EH (cell line): Measurements from ENCODE around the gene ENOX2.
"Not testable (repeated sequence)": the region's sequence is repeated elsewhere in the genome, so short reads cannot be mapped to it uniquely, and the experiment has no call there.

Experiments
- DNase-seq: peaks from one replicate; pipeline ENCODE4 v3.0.0-alpha.2; 2015; ENCODE audit warnings: low read depth

The ENOX2 gene

DNA sequence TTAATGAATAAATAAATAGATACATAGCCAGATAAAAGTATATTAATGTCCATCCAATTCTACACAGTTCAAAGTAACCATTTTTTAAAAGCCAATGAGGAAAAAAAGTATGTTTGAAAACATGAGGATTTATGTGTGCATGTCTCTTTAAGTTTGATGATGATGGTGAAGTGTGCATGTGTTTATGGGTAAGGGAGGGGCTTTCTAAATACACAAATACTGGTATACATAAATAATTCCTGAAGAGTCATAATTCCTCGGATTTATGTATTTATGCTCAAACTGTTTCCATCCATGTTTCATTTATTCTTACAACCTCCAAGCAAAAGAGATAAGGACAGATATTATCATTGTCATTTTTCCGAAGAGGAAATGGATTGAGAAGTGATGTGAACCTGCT, 75.4 kb downstream of the ENOX2 start:
- DNase-seq: no peak

DNA sequence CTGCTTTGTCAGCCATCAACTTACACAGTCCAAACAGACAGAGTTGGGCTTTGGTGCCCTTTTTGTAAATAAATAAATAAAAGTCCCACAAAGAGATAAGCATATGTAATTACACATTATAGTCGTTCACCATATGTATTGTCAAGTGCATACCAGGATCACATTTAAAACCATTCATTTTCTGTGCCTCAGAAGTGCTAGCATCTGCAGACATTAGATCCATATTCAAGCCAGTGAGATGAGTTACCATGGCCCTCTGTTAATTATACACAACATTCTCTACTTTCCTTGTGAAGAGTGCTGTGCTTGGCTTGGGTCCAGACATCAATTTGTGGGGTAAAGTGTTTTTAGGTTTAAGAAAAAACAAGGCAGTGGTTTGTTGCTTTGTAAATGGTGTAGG, 76.8 kb downstream of the ENOX2 start:
- no peak for DNase-seq

DNA sequence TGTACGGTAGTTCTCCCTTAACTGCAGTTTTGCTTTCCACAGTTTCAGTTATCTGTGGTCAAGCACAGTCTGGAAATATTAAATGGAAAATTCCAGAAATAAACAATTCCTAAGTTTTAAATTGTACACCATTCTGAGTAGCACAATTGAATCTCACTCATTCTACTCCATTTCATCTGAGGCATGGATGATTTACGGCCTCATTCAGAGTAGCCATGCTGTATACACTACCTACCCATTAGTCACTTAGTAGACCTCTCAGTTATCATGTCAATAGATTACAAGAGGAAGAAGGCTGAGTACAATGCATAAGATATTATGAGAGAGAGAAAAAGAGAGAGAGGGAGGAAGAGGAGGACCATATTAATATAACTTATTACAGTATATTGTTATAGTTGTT, 77.5 kb downstream of the ENOX2 start:
- no peak for DNase-seq

DNA sequence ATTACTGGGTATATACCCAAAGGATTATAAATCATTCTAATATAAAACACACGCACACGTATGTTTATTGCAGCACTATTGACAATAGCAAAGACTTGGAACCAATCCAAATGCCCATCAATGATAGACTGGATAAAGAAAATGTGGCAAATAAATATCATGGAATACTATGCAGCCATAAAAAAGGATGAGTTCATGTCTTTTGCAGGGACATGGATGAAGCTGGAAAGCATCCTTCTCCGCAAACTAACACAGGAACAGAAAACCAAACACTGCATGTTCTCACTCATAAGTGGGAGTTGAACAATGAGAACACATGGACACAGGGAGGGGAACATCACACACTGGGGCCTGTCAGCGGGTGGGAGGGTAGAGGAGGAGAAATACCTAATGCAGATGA, 83.6 kb downstream of the ENOX2 start:
- not testable (repeated sequence) for DNase-seq

DNA sequence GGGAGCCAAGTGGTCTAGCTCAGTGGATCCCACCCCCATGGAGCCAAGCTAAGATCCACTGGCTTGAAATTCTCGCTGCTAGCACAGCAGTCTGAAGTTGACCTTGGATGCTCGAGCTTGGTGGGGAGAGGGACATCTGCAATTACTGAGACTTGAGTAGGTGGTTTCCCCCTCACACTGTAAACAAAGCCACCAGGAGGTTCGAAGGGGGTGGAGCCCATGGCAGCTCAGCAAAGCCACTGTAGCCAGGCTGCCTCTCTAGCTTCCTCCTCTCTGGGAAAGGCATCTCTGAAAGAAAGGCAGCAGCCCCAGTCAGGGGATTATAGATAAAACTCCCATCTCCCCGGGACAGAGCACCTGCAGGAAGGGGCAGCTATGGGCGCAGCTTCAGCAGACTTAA, 89.1 kb downstream of the ENOX2 start:
- DNase-seq: not testable (repeated sequence)

DNA sequence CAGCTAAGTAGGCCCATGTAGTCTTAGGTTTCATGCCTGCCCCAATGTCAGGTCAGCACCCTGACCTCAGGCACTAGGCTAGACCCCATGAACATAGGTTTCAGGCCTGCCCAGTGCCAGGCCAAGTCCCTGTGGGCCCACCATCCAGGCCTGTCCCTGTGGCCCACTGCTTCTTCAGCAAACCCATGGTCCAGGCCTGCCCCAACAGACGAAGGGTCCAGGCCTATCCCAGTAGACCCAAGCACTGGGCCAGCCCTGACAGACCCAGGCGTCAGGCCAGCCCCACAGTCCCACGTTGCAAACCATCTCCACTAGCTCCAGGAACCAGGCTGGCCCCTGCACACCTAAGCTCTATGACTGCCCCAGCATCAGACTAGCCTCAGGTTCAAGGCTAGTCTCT, 92.4 kb downstream of the ENOX2 start:
- no peak for DNase-seq

DNA sequence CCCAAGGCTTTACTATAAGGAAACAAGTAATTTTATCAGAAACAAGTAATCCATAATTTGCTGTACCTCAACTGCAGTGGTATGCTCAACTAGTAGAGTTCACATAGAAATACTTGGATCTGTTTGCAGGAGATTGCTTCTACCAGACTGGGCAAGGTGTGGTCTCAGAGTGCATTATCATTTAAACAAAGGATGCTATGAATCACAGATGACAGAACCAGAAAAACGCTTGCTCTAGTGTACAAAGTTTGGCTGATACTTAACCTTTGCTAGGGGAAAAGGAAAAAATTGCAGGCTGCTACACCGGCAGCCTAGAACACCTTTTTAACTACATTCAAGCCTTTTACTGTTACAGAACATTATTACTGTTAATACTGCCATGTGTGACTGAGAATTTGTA, 97.1 kb downstream of the ENOX2 start:
- no peak for DNase-seq

DNA sequence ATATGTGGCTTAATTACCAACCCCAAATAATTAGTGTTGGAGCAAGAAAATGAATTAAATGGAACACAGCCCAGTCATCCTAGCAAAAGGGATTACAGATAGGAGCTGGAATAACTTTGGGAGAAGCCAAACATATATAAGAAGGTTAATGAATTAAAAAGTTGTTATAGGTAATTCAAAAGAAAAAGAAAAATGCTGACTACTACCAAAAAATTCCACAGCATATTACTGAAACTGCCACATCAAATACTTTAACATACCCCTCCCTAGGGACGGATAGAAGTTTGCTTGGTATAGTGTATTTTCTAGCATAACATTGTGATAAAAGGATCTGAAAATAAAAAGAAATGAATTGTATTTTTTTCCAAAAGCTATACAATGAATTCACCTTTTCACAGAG, 99.5 kb downstream of the ENOX2 start:
- no peak for DNase-seq

DNA sequence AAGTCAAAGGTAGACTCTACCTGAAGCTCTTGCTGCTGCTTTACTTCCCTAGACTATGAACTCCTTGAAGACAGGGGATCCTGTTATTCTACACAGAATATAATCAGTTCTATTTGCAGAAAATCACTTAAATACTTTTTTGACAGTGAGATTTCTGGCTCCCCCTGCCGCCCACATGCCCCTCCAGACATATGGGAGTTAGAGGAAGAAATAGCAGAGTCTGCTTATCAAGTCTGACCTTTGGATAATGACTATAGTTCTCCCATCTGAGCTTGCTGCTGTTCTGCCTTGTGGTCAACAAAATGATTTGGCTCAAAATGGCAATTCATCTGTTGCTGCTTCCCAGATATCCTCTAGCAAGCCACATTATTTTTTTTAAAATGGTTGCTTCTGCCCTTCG, 101.1 kb downstream of the ENOX2 start:
- DNase-seq: no peak

DNA sequence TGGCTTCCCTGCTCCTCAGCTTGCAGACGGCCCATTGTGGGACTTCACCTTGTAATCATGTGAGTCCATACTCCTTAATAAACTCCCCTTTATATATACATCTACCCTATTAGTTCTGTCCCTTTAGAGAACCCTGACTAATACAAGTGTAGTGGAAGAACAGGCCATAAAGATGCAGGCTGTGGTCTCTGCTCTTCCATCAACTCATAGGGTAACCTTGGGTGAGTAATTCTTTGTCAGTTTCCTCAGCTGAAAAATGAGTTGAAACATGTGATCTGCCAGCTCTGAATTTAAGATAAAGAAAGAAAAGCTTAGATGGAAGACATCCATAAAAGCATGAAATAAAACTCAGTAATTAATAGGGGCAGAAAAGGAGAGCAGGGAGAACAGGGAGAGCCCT, 103.6 kb downstream of the ENOX2 start:
- DNase-seq: peak; percentile 38

DNA sequence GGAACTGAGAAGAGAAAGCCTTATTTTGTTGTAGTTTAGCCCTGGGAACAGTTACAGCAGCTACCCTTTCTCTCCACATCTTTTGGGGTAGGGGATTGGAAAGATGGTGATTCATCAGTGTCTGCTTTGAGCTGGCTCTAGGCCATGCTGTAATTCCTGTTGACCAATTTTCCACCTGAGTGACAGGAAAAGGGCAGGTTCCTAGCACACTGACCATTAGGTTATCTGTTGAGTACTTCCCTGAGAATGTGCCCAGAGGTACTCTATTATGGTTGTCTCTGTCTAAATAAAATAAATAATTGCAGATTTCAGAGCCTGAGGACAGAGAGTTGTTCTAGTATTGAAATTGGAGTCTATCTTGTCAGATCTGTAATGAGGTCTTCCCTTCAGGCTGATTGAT, 109.0 kb downstream of the ENOX2 start:
- no peak for DNase-seq

DNA sequence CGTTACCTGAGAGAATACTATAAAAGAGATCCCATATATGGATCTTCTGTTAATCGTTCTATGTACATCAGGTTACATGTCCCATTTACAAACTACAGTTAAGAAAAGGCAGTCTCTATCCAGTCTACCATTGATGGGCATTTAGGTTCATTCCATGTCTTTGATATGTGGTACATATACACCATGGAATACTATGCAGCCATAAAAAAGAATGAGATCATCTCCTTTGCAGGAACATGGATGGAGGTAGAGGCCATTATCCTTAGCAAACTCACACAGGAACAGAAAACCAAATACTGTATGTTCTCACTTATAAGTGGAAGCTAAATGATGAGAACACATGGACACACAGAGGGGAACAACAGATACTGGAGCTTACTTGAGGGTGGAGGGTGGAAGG, 111.1 kb downstream of the ENOX2 start:
- DNase-seq: not testable (repeated sequence)

DNA sequence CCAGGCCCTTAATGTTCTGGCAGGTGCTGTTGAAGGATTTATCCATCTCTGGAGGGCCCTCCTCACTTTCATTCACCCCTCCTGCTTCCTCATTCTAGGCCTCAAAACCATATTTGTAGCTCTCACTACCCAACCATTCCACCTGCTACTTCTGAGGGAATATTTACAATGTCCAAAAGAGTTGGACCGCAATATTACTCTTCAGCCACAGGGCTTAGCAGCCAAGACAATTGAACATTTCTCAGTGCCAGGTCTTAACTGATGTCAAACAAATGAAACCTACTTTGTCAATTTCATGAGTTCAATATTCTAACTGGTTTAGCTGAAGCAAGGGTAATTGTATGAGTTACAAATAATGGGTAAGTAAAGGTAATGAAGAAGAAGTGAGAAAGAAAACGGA, 113.2 kb downstream of the ENOX2 start:
- DNase-seq: no peak

DNA sequence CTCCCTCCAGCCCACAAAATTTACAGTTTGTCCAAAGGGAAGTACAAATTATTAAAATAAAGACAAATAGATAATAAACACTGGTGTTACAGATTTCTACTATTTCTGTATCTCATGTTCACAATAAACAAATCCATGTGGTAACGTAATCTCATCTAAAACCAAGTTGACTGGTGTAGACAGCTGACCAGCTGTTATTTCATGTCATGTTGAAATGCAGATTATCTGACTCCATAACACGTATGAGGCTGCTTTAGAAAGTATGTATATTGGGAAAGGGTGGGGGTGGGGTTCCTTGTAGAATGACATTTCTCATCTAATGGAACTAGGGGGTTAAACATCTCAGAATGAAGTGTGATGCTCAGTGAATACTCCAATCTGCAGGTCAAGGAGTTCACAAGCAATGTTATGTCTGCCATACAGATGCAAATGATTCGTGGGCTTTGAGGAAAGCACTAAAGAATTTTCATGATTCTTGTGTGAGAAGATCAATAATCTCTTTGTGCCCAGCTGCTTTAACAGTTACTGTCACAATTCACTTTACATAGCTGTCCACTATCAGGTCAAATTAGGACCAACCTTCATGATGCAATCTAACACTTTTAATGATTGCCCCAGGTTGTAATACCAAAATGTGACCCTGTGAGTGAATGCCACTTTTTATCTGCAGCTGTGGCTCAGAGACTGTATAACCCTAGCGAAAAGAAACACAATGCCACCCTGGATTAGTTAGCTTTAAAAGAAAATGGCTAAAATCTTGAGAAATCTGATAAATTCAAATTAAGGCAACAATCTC, 114.0 kb downstream of the ENOX2 start:
- DNase-seq: no peak

DNA sequence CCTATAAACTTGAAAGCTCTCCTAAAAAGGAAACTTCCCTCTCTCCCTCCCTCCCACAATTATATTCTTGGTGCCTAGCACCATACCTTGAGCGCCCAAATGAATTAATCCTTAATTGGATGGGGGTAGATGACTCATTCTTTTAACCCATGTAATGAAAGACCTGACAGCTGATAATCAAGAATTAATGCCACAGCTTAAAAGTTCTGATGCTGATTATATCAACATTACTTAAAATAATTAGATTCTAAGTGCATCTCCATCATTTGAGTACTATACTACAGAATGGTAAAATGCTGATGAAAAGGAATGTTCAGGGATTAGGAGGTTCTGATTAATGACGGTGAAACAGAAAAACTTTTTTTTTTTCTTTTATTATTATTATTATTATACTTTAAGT, 117.0 kb downstream of the ENOX2 start:
- DNase-seq: no peak

DNA sequence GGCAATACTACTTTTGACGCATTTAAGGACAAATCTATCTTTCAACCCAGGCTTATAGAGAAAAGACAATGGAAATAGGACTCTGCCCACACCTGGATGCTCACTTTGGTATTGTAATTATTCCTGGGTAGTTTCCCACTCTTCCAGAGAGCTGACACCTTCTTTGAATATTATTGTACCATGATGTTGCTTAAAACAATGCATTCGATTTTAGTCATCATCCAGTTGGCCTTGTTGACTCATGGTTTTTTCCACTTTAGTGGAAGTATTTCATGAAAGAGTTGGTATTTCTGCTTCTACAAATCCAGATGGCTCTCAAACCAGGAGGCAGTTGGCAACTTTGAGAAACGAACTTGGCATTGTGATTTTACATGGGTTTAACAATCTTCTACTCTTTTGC, 124.2 kb downstream of the ENOX2 start:
- peak; percentile 8 for DNase-seq

DNA sequence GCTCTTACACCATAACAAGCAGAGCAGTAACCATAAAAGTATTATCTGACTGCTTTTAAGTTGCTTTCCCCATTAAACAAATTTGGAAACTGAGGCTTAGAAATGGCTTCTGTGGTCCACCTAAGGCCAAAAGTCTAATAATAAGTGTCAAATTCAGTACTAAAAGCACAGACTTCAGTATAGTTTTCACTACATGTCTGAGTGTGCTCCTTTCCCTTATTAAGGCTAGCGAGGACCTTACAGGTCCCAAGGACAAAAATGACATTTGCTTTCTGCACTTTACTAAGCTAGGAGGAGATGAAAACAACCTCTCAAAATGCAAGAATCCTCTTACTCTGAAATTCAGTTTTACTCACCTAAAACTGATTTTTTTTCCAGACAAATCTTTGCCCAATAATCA, 127.2 kb downstream of the ENOX2 start:
- DNase-seq: no peak

DNA sequence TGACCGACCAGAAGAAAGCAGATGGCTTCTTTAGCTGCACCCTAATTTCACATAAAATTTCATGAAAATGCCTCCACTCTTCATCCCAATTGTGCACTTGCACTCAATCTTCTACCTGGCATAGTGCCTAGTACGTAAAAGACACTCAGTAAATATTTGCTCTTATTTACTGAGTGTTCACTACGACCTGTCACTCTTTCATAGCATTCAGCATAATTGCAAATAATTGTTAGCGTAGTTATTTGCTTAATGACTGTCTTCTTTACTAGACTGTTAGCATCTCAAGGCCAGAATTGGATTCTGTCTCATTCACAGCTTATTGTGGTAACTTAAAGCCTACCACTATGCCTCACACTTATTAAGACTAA, 130.2 kb downstream of the ENOX2 start:
- DNase-seq: no peak

DNA sequence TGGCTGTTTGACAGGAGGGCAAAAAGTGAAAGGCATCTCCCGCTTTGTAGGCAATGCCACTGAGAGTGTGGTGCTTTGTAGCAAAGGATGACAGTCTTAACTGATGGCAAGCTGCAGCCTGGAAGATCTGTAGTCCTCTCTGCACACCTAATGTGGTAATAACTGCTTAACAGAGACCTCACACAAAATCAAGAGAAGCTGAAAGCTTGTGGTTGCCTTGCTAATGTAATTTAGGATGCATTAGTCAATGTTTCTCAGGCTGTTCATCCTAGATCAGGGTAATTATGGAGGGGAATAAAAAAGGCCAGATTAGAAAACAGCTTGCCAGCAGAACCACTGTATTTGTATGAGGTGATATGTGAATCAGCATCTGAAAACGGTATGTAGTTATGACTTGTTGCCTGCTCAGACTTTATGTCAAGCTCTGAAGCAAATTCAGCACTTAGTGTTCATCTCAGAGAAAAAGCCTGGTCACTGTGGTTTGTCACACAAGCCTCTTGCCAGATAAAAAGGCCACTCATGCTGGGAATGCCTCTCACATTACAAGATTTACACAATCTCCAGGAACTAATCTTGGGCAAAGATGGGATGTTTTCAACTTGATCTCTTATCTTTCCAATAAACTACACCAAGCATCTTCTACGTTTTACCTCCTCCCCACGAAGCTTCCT, 130.8 kb downstream of the ENOX2 start:
- DNase-seq: peak; percentile 86

DNA sequence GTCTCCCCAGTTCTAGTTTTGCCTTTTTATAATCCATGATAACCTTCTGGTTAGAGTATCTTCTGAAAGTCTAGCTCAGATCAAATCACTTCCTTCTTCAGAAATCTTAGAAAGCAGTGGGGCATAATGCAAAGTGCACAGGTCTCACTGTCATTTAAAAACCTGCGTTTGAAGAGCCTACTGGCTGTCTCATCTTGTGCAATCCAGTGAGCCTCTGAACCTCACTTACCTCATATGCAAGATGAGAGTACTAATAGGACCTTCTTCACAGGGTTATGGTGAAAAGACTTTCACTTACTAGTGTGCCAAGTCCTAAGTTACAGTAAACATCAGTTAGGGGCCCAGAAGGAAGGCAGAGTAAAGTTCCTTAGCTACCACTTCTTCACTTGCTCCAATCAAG, 131.4 kb downstream of the ENOX2 start:
- DNase-seq: peak; percentile 3

DNA sequence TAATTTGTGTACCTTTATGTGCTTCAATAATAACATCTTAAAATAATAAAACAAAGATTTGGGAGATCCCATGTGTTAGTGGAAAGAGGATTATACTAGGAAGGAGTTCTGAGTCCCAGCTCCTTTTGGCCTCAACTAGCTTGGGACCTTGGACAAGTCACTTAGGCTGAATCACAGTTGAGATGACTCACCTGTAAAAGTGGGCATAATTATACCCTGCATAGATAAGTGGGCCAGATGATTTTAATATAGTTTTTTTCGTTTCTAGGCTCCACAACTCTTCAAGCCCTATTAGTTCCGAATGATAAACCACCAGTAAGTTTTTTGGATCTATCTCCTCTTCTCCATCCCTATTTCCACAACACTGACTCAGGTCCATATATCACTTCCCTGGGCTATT, 131.8 kb downstream of the ENOX2 start:
- peak; percentile 18 for DNase-seq

DNA sequence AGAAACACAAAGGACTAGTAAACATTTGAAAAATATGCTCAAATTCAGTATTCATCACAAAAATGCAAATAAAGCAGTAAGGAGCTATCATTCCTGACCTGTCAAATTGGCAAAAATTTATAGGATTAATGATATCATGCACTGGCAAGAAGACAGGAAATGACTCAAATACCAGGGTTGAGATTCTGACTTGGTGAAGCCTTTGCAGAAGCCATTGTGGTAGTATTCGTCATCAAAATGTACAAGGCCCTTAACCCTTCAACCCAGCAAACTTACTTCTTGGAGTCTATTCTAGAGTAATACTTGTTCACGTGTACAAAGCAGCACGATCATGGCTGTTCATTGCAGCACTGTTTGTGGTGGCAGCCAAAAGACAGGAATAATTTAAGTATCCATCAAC, 132.4 kb downstream of the ENOX2 start:
- DNase-seq: peak; percentile 90

DNA sequence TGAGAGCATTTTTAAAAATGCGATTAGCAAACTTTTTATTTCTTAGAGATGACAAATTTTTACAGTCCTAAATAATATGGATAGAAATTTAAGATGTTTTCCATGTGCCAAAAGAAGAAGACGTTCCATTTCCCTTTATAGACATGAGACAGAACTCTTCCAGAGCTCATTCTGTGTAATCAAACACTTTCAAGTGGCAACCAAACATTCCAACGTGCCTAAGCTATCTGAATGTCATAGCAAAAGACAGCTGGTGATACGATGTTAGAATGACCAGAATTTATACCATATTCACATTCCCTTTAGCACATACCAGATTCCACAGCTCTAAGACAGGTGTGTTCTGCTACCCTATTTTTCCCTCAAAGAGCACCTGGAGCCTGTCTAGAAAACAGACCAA, 133.2 kb downstream of the ENOX2 start:
- DNase-seq: peak; percentile 21

DNA sequence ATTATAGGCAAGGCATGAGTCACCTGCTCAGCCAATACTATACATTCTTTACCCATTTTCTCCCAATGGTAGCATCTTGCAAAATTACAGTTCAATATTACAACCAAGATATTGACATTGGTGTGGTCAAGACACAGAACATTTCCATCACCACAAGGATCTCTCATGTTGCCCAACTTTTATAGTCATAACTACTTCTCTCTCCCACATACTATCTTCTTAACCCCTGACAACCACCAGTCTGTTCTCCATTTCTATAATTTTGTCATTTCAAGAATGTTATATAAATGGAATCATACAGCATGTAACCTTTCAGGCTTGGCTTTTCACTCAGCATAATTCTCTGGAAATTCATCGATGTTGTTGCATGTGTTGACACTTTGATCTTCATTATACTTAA, 144.9 kb downstream of the ENOX2 start:
- DNase-seq: no peak
